Caco-2 (cell line): ENCODE data around the gene TBL1Y. TPM values are rescaled to one million over a fixed set of nuclear protein-coding genes. Genes with fewer than 3 reads are reported as not detected.
"Not testable (repeated sequence)": the region's sequence is repeated elsewhere in the genome, so short reads cannot be mapped to it uniquely, and the experiment has no call there.

Experiments used
- Bru-seq: library from RNA; stranded (reverse); fragments of 400-500 nt; gene quantifications from one replicate; lab custom pipeline; 2021; lab: Mats Ljungman, UMichigan
- BruChase-seq, 2 experiments: library from RNA; stranded (reverse); fragments of 400-500 nt; gene quantifications; one replicate each; lab custom pipeline; 2021; lab: Mats Ljungman, UMichigan
- BruUV-seq: library from RNA; stranded (reverse); fragments of 400-500 nt; replicated peaks from 2 replicates; lab custom pipeline; 2021; lab: Mats Ljungman, UMichigan
- CTCF ChIA-PET: fragments of 300-600 bp; sonication (Branson Sonifier 250); formaldehyde crosslinking; loops from one replicate; lab custom pipeline; 2022; ENCODE audit warnings: antibody characterized with exemption; lab: Charles Lee
- POLR2A ChIA-PET: fragments of 300-600 bp; sonication (Branson Sonifier 250); formaldehyde crosslinking; loops from one replicate; lab custom pipeline; 2022; ENCODE audit warnings: antibody characterized with exemption; lab: Charles Lee
- DNase-seq, 2 experiments: peaks; one replicate each; pipeline versions ENCODE4 v3.0.0 to v3.0.0-alpha.2; 2020 to 2022
- H3K27me3 ChIP-seq: replicated peaks from 2 replicates; pipeline ENCODE4 v1.6.0; 2011; ENCODE audit warnings: low read length; ENCODE audit not compliant: control insufficient read depth, insufficient read depth
- H3K36me3 ChIP-seq: 2 replicates; pipeline ENCODE4 v1.5.1; 2011; ENCODE audit warnings: low read length; ENCODE audit not compliant: control insufficient read depth, insufficient read depth
- H3K4me1 ChIP-seq: fragments of 250-450 bp; sonication (Bioruptor Pico); 2 replicates; pipeline ENCODE4 v1.5.1; 2020; ENCODE audit warnings: mild to moderate bottlenecking
- H3K4me3 ChIP-seq: 2 replicates; pipeline ENCODE4 v1.5.1; 2011; ENCODE audit warnings: low read depth, mild to moderate bottlenecking, control low read depth, low read length
- H3K9me3 ChIP-seq: fragments of 250-450 bp; sonication (Bioruptor Pico); 2 replicates; pipeline ENCODE4 v1.5.1; 2020; ENCODE audit warnings: mild to moderate bottlenecking, moderate library complexity
- H3K27ac Mint-ChIP-seq: one replicate; pipeline ENCODE4 v1.8.0; 2022; ENCODE audit warnings: mixed read lengths; ENCODE audit not compliant: unreplicated experiment
- H3K27me3 Mint-ChIP-seq: one replicate; pipeline ENCODE4 v1.8.0; 2022; ENCODE audit warnings: mixed read lengths; ENCODE audit not compliant: insufficient read depth, unreplicated experiment
- H3K36me3 Mint-ChIP-seq: one replicate; pipeline ENCODE4 v1.8.0; 2022; ENCODE audit warnings: mild to moderate bottlenecking, mixed read lengths; ENCODE audit not compliant: insufficient read depth, unreplicated experiment
- H3K4me1 Mint-ChIP-seq: one replicate; pipeline ENCODE4 v1.8.0; 2022; ENCODE audit warnings: low read depth, mixed read lengths; ENCODE audit not compliant: unreplicated experiment
- H3K4me3 Mint-ChIP-seq: one replicate; pipeline ENCODE4 v1.8.0; 2022; ENCODE audit warnings: mild to moderate bottlenecking, moderate library complexity, mixed read lengths; ENCODE audit not compliant: unreplicated experiment
- H3K9me3 Mint-ChIP-seq: one replicate; pipeline ENCODE4 v1.8.0; 2022; ENCODE audit warnings: mixed read lengths; ENCODE audit not compliant: unreplicated experiment
- intact Hi-C: fragments of 100-400 bp; cut with micrococcal nuclease; formaldehyde crosslinking; loops from one replicate; pipeline ENCODE4 v1.10.0; 2022; ENCODE audit not compliant: unreplicated experiment
- long read RNA-seq: library from polyadenylated mRNA; stranded (forward); transcript quantifications from one replicate; pipeline ENCODE4 v2.0.0, GENCODE V29; 2022
- total RNA-seq: library from RNA; stranded (reverse); gene quantifications from 2 replicates; pipeline ENCODE4 v1.2.3, GENCODE V29; 2022
- TF ChIP-seq, protein P1 (sequence below), 2 experiments: fragments of 200-600 bp in 1 of 2; IDR thresholded peaks; 1 replicate in 1 of 2; 2 replicates in 1 of 2; pipeline versions ENCODE4 v1.5.1 to v1.8.0; 2011 to 2022; ENCODE audit warnings: antibody characterized with exemption in 1 of 2, control low read depth in 1 of 2, inconsistent platforms in 1 of 2, low read depth in 1 of 2, low read length in 1 of 2, mild to moderate bottlenecking in 1 of 2, moderate library complexity in 1 of 2; ENCODE audit not compliant: insufficient read depth in 1 of 2, severe bottlenecking in 1 of 2, unreplicated experiment in 1 of 2

Gene TBL1Y
- total RNA-seq (not detected in 2 replicates), Bru-seq, nascent RNA (not detected), BruChase-seq, experiment 1, labeled RNA remaining after a 2-hour chase (not detected), BruChase-seq, experiment 2, labeled RNA remaining after a 6-hour chase (not detected)
- long read RNA-seq, result 0 reads

DNA sequence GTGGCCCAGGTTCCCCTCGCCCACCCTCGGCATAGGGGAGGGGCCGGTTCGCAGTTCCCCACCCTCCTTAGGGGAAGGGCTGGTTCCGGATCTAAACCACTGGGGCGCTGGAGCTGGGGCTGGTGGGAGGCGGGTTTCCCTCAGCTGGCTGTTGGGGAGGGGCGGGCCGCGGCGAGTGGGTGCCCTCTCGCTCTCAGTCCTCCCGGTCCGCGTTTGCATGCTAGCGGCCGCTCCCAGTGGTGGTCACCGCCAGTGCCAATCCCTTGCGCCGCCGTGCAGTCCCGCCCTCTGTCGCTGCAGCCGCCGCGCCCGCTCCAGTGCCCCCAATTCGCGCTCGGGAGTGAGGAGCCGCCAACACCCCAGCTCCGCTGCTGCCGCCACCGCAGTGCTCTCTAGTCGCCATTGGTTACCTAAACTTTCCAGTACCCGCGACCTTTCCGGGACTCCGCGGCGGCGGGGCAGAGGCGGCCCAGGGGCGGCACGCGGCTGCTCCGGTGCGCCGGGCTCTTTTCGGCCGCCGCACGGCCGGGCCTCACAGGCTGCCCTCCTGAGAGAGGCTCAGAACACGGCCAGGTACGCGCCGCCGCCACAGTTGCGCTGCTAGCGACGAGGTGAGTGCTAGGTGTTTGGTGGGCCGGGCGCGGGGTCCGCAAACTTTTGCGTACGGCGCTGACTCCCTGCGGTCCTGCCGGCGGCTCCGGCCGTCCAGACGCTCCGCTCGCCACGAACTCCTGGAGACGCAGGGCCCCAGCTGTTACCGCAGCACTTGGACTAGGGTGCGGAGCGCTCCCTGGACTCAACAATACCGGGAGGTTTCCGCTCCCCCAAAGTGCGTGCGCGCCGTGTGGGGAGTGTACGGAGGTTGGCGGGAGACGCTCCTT, at the start of gene TBL1Y:
TSS of gene TBL1Y (plus strand) at position 326 of the 881 bp plus-strand sequence. CDS start 114,388 bp downstream, outside the sequence.
- ChIA-PET POLR2A (no interaction called here), CTCF (no interaction called here)
- Mint-ChIP-seq H3K36me3 (no peaks in the 10 kb centered on the region), H3K4me3 (no peak within 1 kb of the TSS), H3K27ac (no peak within 1 kb of the TSS), H3K9me3 (no peaks in the 10 kb centered on the region), H3K4me1 (no peaks in the 10 kb centered on the region), H3K27me3 (no peaks in the 10 kb centered on the region)
- H3K9me3 ChIP-seq, result no peaks in the 10 kb centered on the region
- H3K27me3 ChIP-seq, result no peaks in the 10 kb centered on the region
- H3K4me1 ChIP-seq, result no peaks in the 10 kb centered on the region
- intact Hi-C loops, result no loop called here
- DNase-seq, result no peak
- BruUV-seq, result no TSS peak
- TF ChIP-seq, protein P1, sequence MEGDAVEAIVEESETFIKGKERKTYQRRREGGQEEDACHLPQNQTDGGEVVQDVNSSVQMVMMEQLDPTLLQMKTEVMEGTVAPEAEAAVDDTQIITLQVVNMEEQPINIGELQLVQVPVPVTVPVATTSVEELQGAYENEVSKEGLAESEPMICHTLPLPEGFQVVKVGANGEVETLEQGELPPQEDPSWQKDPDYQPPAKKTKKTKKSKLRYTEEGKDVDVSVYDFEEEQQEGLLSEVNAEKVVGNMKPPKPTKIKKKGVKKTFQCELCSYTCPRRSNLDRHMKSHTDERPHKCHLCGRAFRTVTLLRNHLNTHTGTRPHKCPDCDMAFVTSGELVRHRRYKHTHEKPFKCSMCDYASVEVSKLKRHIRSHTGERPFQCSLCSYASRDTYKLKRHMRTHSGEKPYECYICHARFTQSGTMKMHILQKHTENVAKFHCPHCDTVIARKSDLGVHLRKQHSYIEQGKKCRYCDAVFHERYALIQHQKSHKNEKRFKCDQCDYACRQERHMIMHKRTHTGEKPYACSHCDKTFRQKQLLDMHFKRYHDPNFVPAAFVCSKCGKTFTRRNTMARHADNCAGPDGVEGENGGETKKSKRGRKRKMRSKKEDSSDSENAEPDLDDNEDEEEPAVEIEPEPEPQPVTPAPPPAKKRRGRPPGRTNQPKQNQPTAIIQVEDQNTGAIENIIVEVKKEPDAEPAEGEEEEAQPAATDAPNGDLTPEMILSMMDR (IDR thresholded peaks at IDR 0.05; ENCODE audit: insufficient read depth in 1 of 2, low read depth in 1 of 2, low read length in 1 of 2, severe bottlenecking in 1 of 2, unreplicated experiment in 1 of 2), result no peak
- no peaks in the 10 kb centered on the region for H3K36me3 ChIP-seq
- no peak within 1 kb of the TSS for H3K4me3 ChIP-seq

DNA sequence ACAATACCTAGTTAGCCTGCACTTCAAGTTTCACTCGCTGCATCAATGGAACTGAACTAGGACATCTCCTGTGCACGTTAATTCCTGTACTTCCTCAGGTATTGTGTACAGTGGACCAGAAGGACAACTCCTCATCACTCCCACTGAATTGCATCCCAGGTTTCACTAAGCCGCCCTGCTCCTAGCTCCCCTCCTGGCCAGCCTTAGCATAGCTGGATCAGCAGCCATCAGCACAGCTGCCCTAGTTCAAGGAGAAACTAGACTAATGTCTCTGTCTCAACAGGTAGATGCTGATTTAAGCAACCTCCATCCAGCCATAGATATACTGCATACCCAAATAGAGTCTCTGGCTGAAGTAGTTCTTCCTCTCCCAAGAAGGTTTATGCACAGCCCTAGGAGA, 16.0 kb upstream of the TBL1Y start:
- no peak overlapping the region for H3K4me3 ChIP-seq
- Mint-ChIP-seq H3K36me3 (no peaks in the 10 kb centered on the region), H3K4me1 (no peaks in the 10 kb centered on the region), H3K9me3 (no peaks in the 10 kb centered on the region), H3K4me3 (no peak overlapping the region), H3K27me3 (no peaks in the 10 kb centered on the region), H3K27ac (no peak overlapping the region)
- TF ChIP-seq, protein P1 (IDR thresholded peaks at IDR 0.05; ENCODE audit: insufficient read depth in 1 of 2, low read depth in 1 of 2, low read length in 1 of 2, severe bottlenecking in 1 of 2, unreplicated experiment in 1 of 2), result no peak
- no peaks in the 10 kb centered on the region for H3K36me3 ChIP-seq
- no peaks in the 10 kb centered on the region for H3K27me3 ChIP-seq
- intact Hi-C loops, result no loop called here
- no peak for DNase-seq
- BruUV-seq, result no TSS peak
- POLR2A ChIA-PET, result no interaction called here
- H3K4me1 ChIP-seq, result no peaks in the 10 kb centered on the region
- CTCF ChIA-PET, result no interaction called here
- H3K9me3 ChIP-seq, result no peaks in the 10 kb centered on the region

DNA sequence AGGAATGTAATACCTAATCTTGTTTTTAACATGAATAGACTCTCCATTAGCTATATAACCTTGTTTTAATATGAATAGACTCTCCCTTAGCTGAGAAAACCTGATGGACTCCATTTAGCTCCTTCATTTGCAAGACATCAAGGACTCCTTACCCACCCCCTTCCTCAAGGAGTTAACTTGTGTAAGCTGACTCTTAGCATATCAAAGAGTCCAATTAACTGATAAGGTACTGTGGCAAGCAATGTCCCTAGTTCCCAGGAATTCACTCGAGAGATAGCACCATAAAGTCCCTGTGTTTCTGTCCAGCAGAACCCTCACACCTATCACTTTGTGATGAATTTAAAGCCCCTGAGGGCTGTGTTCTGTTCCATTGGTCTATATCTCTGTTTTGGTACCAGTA, 15.3 kb upstream of the TBL1Y start:
- H3K27ac Mint-ChIP-seq, result no peak overlapping the region
- no TSS peak for BruUV-seq
- Histone ChIP-seq H3K4me1 (no peaks in the 10 kb centered on the region), H3K9me3 (no peaks in the 10 kb centered on the region), H3K27me3 (no peaks in the 10 kb centered on the region), H3K4me3 (no peak overlapping the region), H3K36me3 (no peaks in the 10 kb centered on the region)
- CTCF ChIA-PET, result no interaction called here
- POLR2A ChIA-PET, result no interaction called here
- no peak for DNase-seq
- H3K9me3 Mint-ChIP-seq, result no peaks in the 10 kb centered on the region
- H3K4me1 Mint-ChIP-seq, result no peaks in the 10 kb centered on the region
- TF ChIP-seq, protein P1 (IDR thresholded peaks at IDR 0.05; ENCODE audit: insufficient read depth in 1 of 2, low read depth in 1 of 2, low read length in 1 of 2, severe bottlenecking in 1 of 2, unreplicated experiment in 1 of 2), result no peak
- no peaks in the 10 kb centered on the region for H3K27me3 Mint-ChIP-seq
- H3K36me3 Mint-ChIP-seq, result no peaks in the 10 kb centered on the region
- H3K4me3 Mint-ChIP-seq, result no peak overlapping the region
- intact Hi-C loops, result no loop called here

DNA sequence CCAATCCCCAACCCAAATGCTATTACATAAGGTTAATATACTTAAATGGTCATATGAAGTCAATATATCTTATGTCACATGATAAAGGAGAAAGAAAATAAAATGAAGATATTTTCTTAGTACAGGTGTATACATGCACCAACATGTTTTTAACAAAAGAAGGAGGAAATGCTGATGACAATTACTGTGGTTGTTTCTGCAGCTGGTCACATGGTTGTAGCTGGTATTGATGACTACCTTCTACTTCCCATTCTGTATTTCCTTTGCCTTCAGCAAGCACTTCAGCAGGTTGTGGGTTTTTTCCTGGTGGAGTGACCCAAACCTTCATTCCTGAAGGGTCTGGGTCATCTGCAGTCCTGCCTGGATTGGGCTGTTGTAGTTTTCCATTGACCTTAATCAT, 8.4 kb upstream of the TBL1Y start:
- H3K9me3 Mint-ChIP-seq, POLR2A ChIA-PET, H3K27ac Mint-ChIP-seq, BruUV-seq, CTCF ChIA-PET, H3K4me1 ChIP-seq, intact Hi-C loops, H3K27me3 Mint-ChIP-seq, H3K4me1 Mint-ChIP-seq, H3K4me3 Mint-ChIP-seq, H3K36me3 Mint-ChIP-seq, H3K27me3 ChIP-seq, H3K4me3 ChIP-seq, H3K36me3 ChIP-seq, DNase-seq, H3K9me3 ChIP-seq: not testable (repeated sequence)
